HEK293 (cell line): Measurements from ENCODE around the gene CLN6.

Experiments
- CTCF ChIA-PET: fragments of 350-600 bp; formaldehyde crosslinking; extraction: SDS; loops from one replicate; lab custom pipeline; 2021; ENCODE audit warnings: antibody characterized with exemption; lab: Yijun Ruan, JAX
- POLR2A ChIA-PET: fragments of 300-600 bp; formaldehyde crosslinking; extraction: SDS; loops from one replicate; lab custom pipeline; 2020; ENCODE audit warnings: antibody characterized with exemption, inconsistent platforms; lab: Yijun Ruan, JAX
- H3K27ac ChIP-seq: fragments of 200-500 bp; sonication (Bioruptor generic); 2 replicates; pipeline ENCODE4 v1.5.1; 2014; ENCODE audit warnings: low read depth, low read length, control low read depth, inconsistent platforms; ENCODE audit errors: extremely low read depth
- H3K36me3 ChIP-seq, 2 experiments: fragments of 200-500 bp in 1 of 2; sonication (Bioruptor generic) in 1 of 2; 1 replicate in 1 of 2; 2 replicates in 1 of 2; pipeline ENCODE4 v1.5.1; 2014 to 2017; ENCODE audit warnings: inconsistent platforms in 2 of 2, low read length in 2 of 2; ENCODE audit not compliant: control insufficient read depth in 2 of 2, insufficient read depth in 1 of 2
- H3K4me1 ChIP-seq: fragments of 200-500 bp; sonication (Bioruptor generic); 2 replicates; pipeline ENCODE4 v1.5.1; 2014; ENCODE audit warnings: mild to moderate bottlenecking, low read length, inconsistent platforms; ENCODE audit not compliant: control insufficient read depth, insufficient read depth
- H3K4me3 ChIP-seq: 2 replicates; pipeline ENCODE4 v1.5.1; 2011; ENCODE audit warnings: low read depth, mild to moderate bottlenecking, control low read depth, low read length, moderate library complexity
- H3K9me3 ChIP-seq: fragments of 200-500 bp; sonication (Bioruptor generic); 2 replicates; pipeline ENCODE4 v1.5.1; 2014; ENCODE audit warnings: low read depth, low read length, inconsistent platforms; ENCODE audit not compliant: control insufficient read depth, insufficient read depth
- BCL6B ChIP-seq: fragments of 450-650 bp; formaldehyde crosslinking; IDR thresholded peaks from 2 replicates; pipeline ENCODE4 v1.5.1; 2017; ENCODE audit warnings: missing biosample characterization, missing genetic modification characterization
- HOXC10 ChIP-seq: sonication (generic); formaldehyde crosslinking; IDR thresholded peaks from 2 replicates; pipeline ENCODE4 v1.8.1; 2023; ENCODE audit warnings: mild to moderate bottlenecking, missing genetic modification reagents
- HOXD13 ChIP-seq: sonication (generic); formaldehyde crosslinking; IDR thresholded peaks from 2 replicates; pipeline ENCODE4 v1.8.0; 2022; ENCODE audit warnings: missing genetic modification reagents, borderline replicate concordance
- KLF8 ChIP-seq: fragments of 450-650 bp; formaldehyde crosslinking; IDR thresholded peaks from 2 replicates; pipeline ENCODE4 v1.5.1; 2016; ENCODE audit warnings: missing biosample characterization, missing genetic modification characterization
- KLF9 ChIP-seq: fragments of 450-650 bp; formaldehyde crosslinking; IDR thresholded peaks from 2 replicates; pipeline ENCODE4 v1.5.1; 2016; ENCODE audit warnings: missing biosample characterization, missing genetic modification characterization, low read depth
- MZF1 ChIP-seq: fragments of 450-650 bp; formaldehyde crosslinking; IDR thresholded peaks from 2 replicates; pipeline ENCODE4 v1.5.1; 2017; ENCODE audit warnings: missing biosample characterization, missing genetic modification characterization, borderline replicate concordance
- OSR2 ChIP-seq: fragments of 450-650 bp; formaldehyde crosslinking; IDR thresholded peaks from 2 replicates; pipeline ENCODE4 v1.5.1; 2016; ENCODE audit warnings: missing biosample characterization, missing genetic modification characterization
- ZBTB48 ChIP-seq: fragments of 450-650 bp; formaldehyde crosslinking; IDR thresholded peaks from 2 replicates; pipeline ENCODE4 v1.5.1; 2016; ENCODE audit warnings: missing biosample characterization, missing genetic modification characterization
- ZFP3 ChIP-seq: fragments of 450-650 bp; formaldehyde crosslinking; IDR thresholded peaks from 2 replicates; pipeline ENCODE4 v1.5.1; 2016; ENCODE audit warnings: low read depth, missing biosample characterization, missing genetic modification characterization
- ZFP69B ChIP-seq: fragments of 450-650 bp; formaldehyde crosslinking; IDR thresholded peaks from 2 replicates; pipeline ENCODE4 v1.5.1; 2016; ENCODE audit warnings: missing biosample characterization, missing genetic modification characterization
- ZNF10 ChIP-seq: fragments of 450-650 bp; formaldehyde crosslinking; IDR thresholded peaks from 2 replicates; pipeline ENCODE4 v1.5.1; 2017; ENCODE audit warnings: missing biosample characterization, missing genetic modification characterization
- ZNF114 ChIP-seq: fragments of 450-650 bp; formaldehyde crosslinking; IDR thresholded peaks from 2 replicates; pipeline ENCODE4 v1.5.0; 2017; ENCODE audit warnings: missing biosample characterization, missing genetic modification characterization
- ZNF157 ChIP-seq: fragments of 450-650 bp; formaldehyde crosslinking; IDR thresholded peaks from 2 replicates; pipeline ENCODE4 v1.5.1; 2016; ENCODE audit warnings: missing biosample characterization, missing genetic modification characterization
- ZNF211 ChIP-seq: fragments of 450-650 bp; formaldehyde crosslinking; IDR thresholded peaks from 2 replicates; pipeline ENCODE4 v1.5.1; 2016; ENCODE audit warnings: low read depth, missing biosample characterization, missing genetic modification characterization
- ZNF274 ChIP-seq, 2 experiments: fragments of 200-500 bp in 1 of 2; fragments of 450-650 bp in 1 of 2; sonication (Bioruptor generic) in 1 of 2; formaldehyde crosslinking in 1 of 2; IDR thresholded peaks; 2 replicates each; pipeline versions ENCODE4 v1.5.1 to v1.6.1; 2014 to 2016; ENCODE audit warnings: borderline replicate concordance in 1 of 2, inconsistent platforms in 1 of 2, low read length in 1 of 2, missing biosample characterization in 1 of 2, missing genetic modification characterization in 1 of 2
- ZNF423 ChIP-seq: fragments of 450-650 bp; formaldehyde crosslinking; IDR thresholded peaks from 2 replicates; pipeline ENCODE4 v1.5.1; 2016; ENCODE audit warnings: missing biosample characterization, missing genetic modification characterization
- ZNF488 ChIP-seq: fragments of 450-650 bp; formaldehyde crosslinking; IDR thresholded peaks from 2 replicates; pipeline ENCODE4 v1.5.1; 2016; ENCODE audit warnings: missing biosample characterization, missing genetic modification characterization
- ZNF560 ChIP-seq: fragments of 450-650 bp; formaldehyde crosslinking; IDR thresholded peaks from 2 replicates; pipeline ENCODE4 v1.5.1; 2017; ENCODE audit warnings: missing biosample characterization, missing genetic modification characterization, borderline replicate concordance
- ZNF561 ChIP-seq: fragments of 450-650 bp; IDR thresholded peaks from 2 replicates; pipeline ENCODE4 v1.5.1; 2018; ENCODE audit warnings: missing biosample characterization, missing genetic modification characterization, borderline replicate concordance
- ZNF600 ChIP-seq: fragments of 450-650 bp; formaldehyde crosslinking; IDR thresholded peaks from 2 replicates; pipeline ENCODE4 v1.5.1; 2016; ENCODE audit warnings: missing biosample characterization, missing genetic modification characterization
- ZNF76 ChIP-seq: fragments of 450-650 bp; formaldehyde crosslinking; IDR thresholded peaks from 2 replicates; pipeline ENCODE4; 2016; ENCODE audit warnings: low read depth, missing biosample characterization, missing genetic modification characterization, borderline replicate concordance
- ZNF830 ChIP-seq: fragments of 450-650 bp; IDR thresholded peaks from 2 replicates; pipeline ENCODE4 v1.5.0; 2018; ENCODE audit warnings: missing biosample characterization, missing genetic modification characterization, low read depth, mild to moderate bottlenecking, moderate library complexity
- ZSCAN16 ChIP-seq: fragments of 450-650 bp; formaldehyde crosslinking; IDR thresholded peaks from 2 replicates; pipeline ENCODE4 v1.5.1; 2016; ENCODE audit warnings: missing biosample characterization, missing genetic modification characterization
- TF ChIP-seq, protein P1 (sequence below): fragments of 450-650 bp; formaldehyde crosslinking; IDR thresholded peaks from 2 replicates; pipeline ENCODE4 v1.5.1; 2016; ENCODE audit warnings: missing biosample characterization, missing genetic modification characterization
- TF ChIP-seq, protein P2 (sequence below): fragments of 450-650 bp; formaldehyde crosslinking; IDR thresholded peaks from 2 replicates; pipeline ENCODE4 v1.5.1; 2016; ENCODE audit warnings: missing biosample characterization, missing genetic modification characterization
- TF ChIP-seq, protein P3 (sequence below): fragments of 450-650 bp; formaldehyde crosslinking; IDR thresholded peaks from 2 replicates; pipeline ENCODE4; 2016; ENCODE audit warnings: missing biosample characterization, missing genetic modification characterization

Gene CLN6

GRCh38 chr15:68278595-68279405 is 49.3 kb upstream of the CLN6 start:
- H3K27ac ChIP-seq: peak overlapping the region; percentile 97
- POLR2A ChIA-PET: interaction anchor here (1.1 kb wide), 2 partner anchors 14 to 83 kb away, joined by 3 read pairs; no protein-coding TSS in a partner anchor
- peak overlapping the region; percentile 95 for H3K4me3 ChIP-seq
- peaks cover 13% of the 10 kb centered on the region; the same call in 1 of the 2 replicates for H3K4me1 ChIP-seq
- H3K36me3 ChIP-seq: peaks cover 2 to 9% of the 10 kb centered on the region in 2 experiments; a peak in 2 of 3 replicates
- no peaks in the 10 kb centered on the region for H3K9me3 ChIP-seq
- CTCF ChIA-PET: interaction anchor here (0.8 to 4.3 kb wide), 5 partner anchors 16 to 28 kb away, joined by 3 to 31 read pairs (median 4); no protein-coding TSS in a partner anchor
- peak; percentile 98 for TF ChIP-seq ZNF600 (tag by site-specific recombination)
- TF ChIP-seq ZFP3: peak; percentile 27; the same call in 1 of the 2 replicates
- TF ChIP-seq, protein P1, sequence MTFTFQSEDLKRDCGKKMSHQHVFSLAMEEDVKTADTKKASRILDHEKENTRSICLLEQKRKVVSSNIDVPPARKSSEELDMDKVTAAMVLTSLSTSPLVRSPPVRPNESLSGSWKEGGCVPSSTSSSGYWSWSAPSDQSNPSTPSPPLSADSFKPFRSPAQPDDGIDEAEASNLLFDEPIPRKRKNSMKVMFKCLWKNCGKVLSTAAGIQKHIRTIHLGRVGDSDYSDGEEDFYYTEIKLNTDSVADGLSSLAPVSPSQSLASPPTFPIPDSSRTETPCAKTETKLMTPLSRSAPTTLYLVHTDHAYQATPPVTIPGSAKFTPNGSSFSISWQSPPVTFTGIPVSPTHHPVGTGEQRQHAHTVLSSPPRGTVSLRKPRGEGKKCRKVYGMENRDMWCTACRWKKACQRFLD (tag by site-specific recombination): no peak
- TF ChIP-seq, protein P2, sequence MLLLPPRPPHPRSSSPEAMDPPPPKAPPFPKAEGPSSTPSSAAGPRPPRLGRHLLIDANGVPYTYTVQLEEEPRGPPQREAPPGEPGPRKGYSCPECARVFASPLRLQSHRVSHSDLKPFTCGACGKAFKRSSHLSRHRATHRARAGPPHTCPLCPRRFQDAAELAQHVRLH: peak; percentile 93
- TF ChIP-seq ZNF157 (tag by site-specific recombination): 0 out of 2 replicates have a peak, but pooled peaks have one; percentile 34
- TF ChIP-seq ZNF211: no peak
- peak; percentile 83; the same call in 1 of the 2 replicates for TF ChIP-seq BCL6B (tag by site-specific recombination)
- no peak for TF ChIP-seq ZNF114
- no peak for TF ChIP-seq OSR2 (tag by site-specific recombination)
- no peak for TF ChIP-seq ZNF830 (tag by site-specific recombination)
- TF ChIP-seq ZNF488 (tag by site-specific recombination): no peak
- TF ChIP-seq HOXD13 (CRISPR knock-in tag): no peak
- TF ChIP-seq KLF8 (tag by site-specific recombination): peak; percentile 97
- TF ChIP-seq, protein P3, sequence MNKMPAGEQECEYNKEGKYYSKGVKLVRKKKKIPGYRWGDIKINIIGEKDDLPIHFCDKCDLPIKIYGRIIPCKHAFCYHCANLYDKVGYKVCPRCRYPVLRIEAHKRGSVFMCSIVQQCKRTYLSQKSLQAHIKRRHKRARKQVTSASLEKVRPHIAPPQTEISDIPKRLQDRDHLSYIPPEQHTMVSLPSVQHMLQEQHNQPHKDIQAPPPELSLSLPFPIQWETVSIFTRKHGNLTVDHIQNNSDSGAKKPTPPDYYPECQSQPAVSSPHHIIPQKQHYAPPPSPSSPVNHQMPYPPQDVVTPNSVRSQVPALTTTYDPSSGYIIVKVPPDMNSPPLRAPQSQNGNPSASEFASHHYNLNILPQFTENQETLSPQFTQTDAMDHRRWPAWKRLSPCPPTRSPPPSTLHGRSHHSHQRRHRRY (tag by site-specific recombination): no peak
- no peak for TF ChIP-seq ZSCAN16 (tag by site-specific recombination)
- no peak for TF ChIP-seq ZNF274 (IDR thresholded peaks at IDR 0.05; ENCODE audit: low read length)
- no peak for TF ChIP-seq ZNF274 (tag by site-specific recombination; IDR thresholded peaks at IDR 0.05; ENCODE audit: borderline replicate concordance)
- TF ChIP-seq ZNF560 (tag by site-specific recombination): no peak
- TF ChIP-seq ZFP69B (tag by site-specific recombination): peak; percentile 86
- TF ChIP-seq ZNF10: peak; percentile 54
- TF ChIP-seq KLF9: peak; percentile 71; the same call in 1 of the 2 replicates
- no peak for TF ChIP-seq HOXC10 (CRISPR knock-in tag)
- peak; percentile 73 for TF ChIP-seq ZNF561 (tag by site-specific recombination)
- peak; percentile 62 for TF ChIP-seq MZF1 (tag by site-specific recombination)
- no peak for TF ChIP-seq ZNF423 (tag by site-specific recombination)
- TF ChIP-seq ZBTB48 (tag by site-specific recombination): peak; percentile 71
- TF ChIP-seq ZNF76 (tag by site-specific recombination): peak; percentile 75; the same call in 1 of the 2 replicates
